Astrocyte of the spinal cord (primary cell): ENCODE data around the gene SORCS2.

Source experiments
- DNase-seq: peaks from one replicate; pipeline ENCODE4 v3.0.0; 2011; ENCODE audit warnings: low read depth, low spot score
- H3K4me3 ChIP-seq: 2 replicates; pipeline ENCODE4 v1.5.1; 2011; ENCODE audit warnings: low read depth, mild to moderate bottlenecking, low read length, moderate library complexity
- in situ Hi-C: cut with HindIII; loops from 2 replicates; pipeline ENCODE4 v1.10.0; 2017; ENCODE audit warnings: low sequenced_read_pairs
- TF ChIP-seq, protein P1 (sequence below): IDR thresholded peaks from 2 replicates; pipeline ENCODE4 v1.5.1; 2012; ENCODE audit warnings: low read depth, mild to moderate bottlenecking, low read length, inconsistent platforms

Gene SORCS2

DNA sequence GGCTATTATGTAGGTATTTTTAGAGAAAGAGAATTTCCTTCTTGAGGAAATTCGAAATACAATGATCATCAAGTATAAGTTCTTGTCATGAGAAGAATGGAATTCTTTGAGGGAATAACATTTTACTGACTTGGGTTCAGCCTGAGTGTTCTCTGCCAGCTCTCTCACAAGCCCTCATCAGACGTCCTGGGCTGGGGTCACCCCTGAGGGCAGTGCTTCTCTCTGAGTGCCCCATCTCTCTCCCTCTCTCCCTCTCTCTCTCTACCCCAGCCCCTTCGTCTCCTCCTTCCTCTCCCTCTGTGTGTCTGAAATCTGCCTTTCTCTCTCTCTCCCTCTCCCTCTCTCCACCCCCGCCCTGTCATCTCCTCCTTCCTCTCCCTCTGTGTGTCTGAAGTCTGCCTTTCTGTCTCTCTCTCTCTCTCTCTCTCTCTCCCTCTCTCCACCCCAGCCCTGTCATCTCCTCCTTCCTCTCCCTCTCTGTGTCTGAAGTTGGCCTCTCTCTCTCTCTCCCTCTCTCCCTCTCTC lies 484.1 kb downstream of the SORCS2 start:
- in situ Hi-C loops, result no loop called here
- TF ChIP-seq, protein P1, sequence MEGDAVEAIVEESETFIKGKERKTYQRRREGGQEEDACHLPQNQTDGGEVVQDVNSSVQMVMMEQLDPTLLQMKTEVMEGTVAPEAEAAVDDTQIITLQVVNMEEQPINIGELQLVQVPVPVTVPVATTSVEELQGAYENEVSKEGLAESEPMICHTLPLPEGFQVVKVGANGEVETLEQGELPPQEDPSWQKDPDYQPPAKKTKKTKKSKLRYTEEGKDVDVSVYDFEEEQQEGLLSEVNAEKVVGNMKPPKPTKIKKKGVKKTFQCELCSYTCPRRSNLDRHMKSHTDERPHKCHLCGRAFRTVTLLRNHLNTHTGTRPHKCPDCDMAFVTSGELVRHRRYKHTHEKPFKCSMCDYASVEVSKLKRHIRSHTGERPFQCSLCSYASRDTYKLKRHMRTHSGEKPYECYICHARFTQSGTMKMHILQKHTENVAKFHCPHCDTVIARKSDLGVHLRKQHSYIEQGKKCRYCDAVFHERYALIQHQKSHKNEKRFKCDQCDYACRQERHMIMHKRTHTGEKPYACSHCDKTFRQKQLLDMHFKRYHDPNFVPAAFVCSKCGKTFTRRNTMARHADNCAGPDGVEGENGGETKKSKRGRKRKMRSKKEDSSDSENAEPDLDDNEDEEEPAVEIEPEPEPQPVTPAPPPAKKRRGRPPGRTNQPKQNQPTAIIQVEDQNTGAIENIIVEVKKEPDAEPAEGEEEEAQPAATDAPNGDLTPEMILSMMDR, result no peak
- H3K4me3 ChIP-seq, result no peak overlapping the region
- no peak for DNase-seq

DNA sequence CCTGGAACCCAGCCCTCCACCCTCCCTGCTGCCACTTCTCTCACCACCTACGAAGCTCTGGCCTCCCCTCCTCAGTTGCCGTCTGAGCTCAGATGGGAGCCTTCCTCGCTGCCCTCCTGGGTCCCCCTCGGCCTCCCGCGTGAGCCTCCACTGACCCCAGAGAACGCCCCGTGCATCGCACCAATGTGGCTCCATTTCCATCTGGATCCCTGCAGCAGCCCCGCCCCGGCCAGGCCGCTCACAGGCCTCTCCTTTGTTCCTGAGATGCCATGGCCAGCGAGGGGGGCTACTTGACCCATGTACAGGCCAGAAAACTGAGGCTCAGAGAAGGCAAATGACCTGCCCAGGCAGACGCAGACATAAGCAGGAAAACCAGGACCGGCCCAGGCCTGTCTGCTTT lies 484.7 kb downstream of the SORCS2 start:
- TF ChIP-seq, protein P1, result no peak
- no peak for DNase-seq
- no peak overlapping the region for H3K4me3 ChIP-seq
- in situ Hi-C loops, result no loop called here

- TF ChIP-seq, protein P1, result no peak
- H3K4me3 ChIP-seq, result no peak overlapping the region
- in situ Hi-C loops, result no loop called here
- DNase-seq, result no peak
These were observed 485.5 kb downstream of the SORCS2 start for GRCh38 chr4:7677799-7678301.

GRCh38 chr4:7678318-7678852 lies 486.0 kb downstream of the SORCS2 start:
- H3K4me3 ChIP-seq, result no peak overlapping the region
- in situ Hi-C loops, result no loop called here
- no peak for DNase-seq
- TF ChIP-seq, protein P1, result no peak

- no peak overlapping the region for H3K4me3 ChIP-seq
- in situ Hi-C loops, result no loop called here
- TF ChIP-seq, protein P1, result no peak
- no peak for DNase-seq
These were observed 487.2 kb downstream of the SORCS2 start for GRCh38 chr4:7679406-7680040.

DNA sequence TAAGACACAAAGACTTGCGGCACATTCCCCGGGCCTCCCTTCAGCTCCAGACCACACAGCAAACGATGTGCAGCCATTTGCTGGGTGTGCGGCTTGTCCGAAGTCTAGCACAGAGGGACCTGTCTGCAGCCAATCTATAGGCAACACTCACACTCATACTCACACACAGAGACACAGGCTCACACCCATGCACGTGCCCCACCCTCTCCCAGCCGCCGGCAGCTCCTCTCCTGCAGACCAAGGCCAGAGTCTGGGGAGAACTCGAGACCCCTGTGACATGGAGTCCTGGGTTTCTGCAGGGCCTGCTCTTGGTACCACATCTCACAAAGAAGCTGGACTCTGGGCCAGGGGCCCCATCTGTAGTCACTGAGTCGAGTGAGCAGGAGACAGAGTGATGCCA lies 487.8 kb downstream of the SORCS2 start:
- in situ Hi-C loops, result no loop called here
- H3K4me3 ChIP-seq, result no peak overlapping the region
- no peak for DNase-seq
- TF ChIP-seq, protein P1, result no peak
